HepG2 (cell line): ENCODE measurements around the gene NUP107. TPM values are rescaled to one million over a fixed set of nuclear protein-coding genes. Genes with fewer than 3 reads are reported as not detected.

Experiments used
- BATF2 ChIP-seq: sonication (generic); formaldehyde crosslinking; IDR thresholded peaks from 2 replicates; pipeline ENCODE4 v1.8.0; 2022; ENCODE audit warnings: mild to moderate bottlenecking, missing genetic modification reagents, moderate library complexity
- EHMT2 ChIP-seq: fragments of 200-600 bp; sonication (generic); IDR thresholded peaks from 2 replicates; pipeline ENCODE4 v1.7.0; 2017; ENCODE audit warnings: antibody characterized with exemption, low read depth, low read length, borderline replicate concordance
- ELF4 ChIP-seq: sonication (generic); formaldehyde crosslinking; IDR thresholded peaks from 2 replicates; pipeline ENCODE4 v1.5.0; 2020; ENCODE audit warnings: missing genetic modification reagents, mild to moderate bottlenecking, moderate library complexity, borderline replicate concordance
- MED8 ChIP-seq: sonication (generic); formaldehyde crosslinking; IDR thresholded peaks from 2 replicates; pipeline ENCODE4 v1.8.1; 2023; ENCODE audit warnings: mild to moderate bottlenecking, missing genetic modification reagents; ENCODE audit not compliant: insufficient replicate concordance
- PAXIP1 ChIP-seq: sonication (generic); formaldehyde crosslinking; conservative IDR thresholded peaks from 2 replicates; pipeline ENCODE4 v1.4.0; 2020; ENCODE audit warnings: mild to moderate bottlenecking, missing genetic modification reagents, moderate library complexity
- PPARG ChIP-seq: conservative IDR thresholded peaks from 2 replicates; pipeline ENCODE4 v1.6.1; 2016; ENCODE audit warnings: missing biosample characterization, missing genetic modification reagents
- RCOR2 ChIP-seq: IDR thresholded peaks from 2 replicates; pipeline ENCODE4 v1.6.1; 2016; ENCODE audit warnings: missing biosample characterization, missing genetic modification reagents
- SOX6 ChIP-seq, 2 experiments: fragments of 450-650 bp in 1 of 2; sonication (generic) in 1 of 2; formaldehyde crosslinking in 1 of 2; IDR thresholded peaks; 2 replicates each; pipeline versions ENCODE4 v1.4.0 to v1.6.1; 2017 to 2020; ENCODE audit warnings: antibody characterized with exemption in 1 of 2, mild to moderate bottlenecking in 1 of 2, missing genetic modification reagents in 1 of 2
- TSC22D2 ChIP-seq: sonication (generic); formaldehyde crosslinking; IDR thresholded peaks from 2 replicates; pipeline ENCODE4 v1.5.1; 2020; ENCODE audit warnings: missing genetic modification reagents, mild to moderate bottlenecking, borderline replicate concordance
- YY1 ChIP-seq: IDR thresholded peaks from 2 replicates; pipeline ENCODE4 v1.6.1; 2011; ENCODE audit warnings: low read length, low read depth, moderate library complexity, mild to moderate bottlenecking; ENCODE audit not compliant: insufficient read depth, insufficient replicate concordance
- ZBTB7A ChIP-seq: sonication (generic); formaldehyde crosslinking; IDR thresholded peaks from 2 replicates; pipeline ENCODE4 v1.8.0; 2022; ENCODE audit warnings: mild to moderate bottlenecking, missing genetic modification reagents
- ZMAT5 ChIP-seq: sonication (generic); formaldehyde crosslinking; IDR thresholded peaks from 2 replicates; pipeline ENCODE4 v1.5.0; 2020; ENCODE audit warnings: mild to moderate bottlenecking, low read depth, missing genetic modification reagents, borderline replicate concordance
- ZNF232 ChIP-seq: sonication (generic); formaldehyde crosslinking; IDR thresholded peaks from 2 replicates; pipeline ENCODE4 v1.4.0; 2020; ENCODE audit warnings: missing genetic modification reagents, borderline replicate concordance
- ZNF260 ChIP-seq: sonication (generic); formaldehyde crosslinking; IDR thresholded peaks from 2 replicates; pipeline ENCODE4 v1.4.0; 2020; ENCODE audit warnings: missing genetic modification reagents, low read depth, mild to moderate bottlenecking, borderline replicate concordance
- polyA plus RNA-seq, 8 experiments: library from polyadenylated mRNA; depleted of rRNA in 3 of 8; stranded (reverse) in 7 of 8; unstranded in 1 of 8; fragments of >200 nt; fragmentation: Illumina TruSeq in 4 of 8; extraction: Trizol in 4 of 8; gene quantifications; 2 replicates each; pipeline versions ENCODE4 v1.2.1 to v1.2.3, GENCODE V29; 2011 to 2016; ENCODE audit warnings: low read depth in 4 of 8, missing spikeins in 1 of 8, mixed read lengths in 1 of 8; ENCODE audit not compliant: insufficient read depth in 1 of 8
- total RNA-seq, 5 experiments: library from RNA; depleted of rRNA; stranded (reverse); fragments of >200 nt; fragmentation: Illumina TruSeq; extraction: Trizol; gene quantifications; 2 replicates each; pipeline ENCODE4 v1.2.3, GENCODE V29; 2016; ENCODE audit warnings: low read depth in 1 of 5
- TF ChIP-seq, protein P1 (sequence below): sonication (generic); formaldehyde crosslinking; IDR thresholded peaks from 2 replicates; pipeline ENCODE4 v1.5.0; 2020; ENCODE audit warnings: mild to moderate bottlenecking, missing genetic modification reagents

NUP107 gene
- total and polyA plus RNA-seq, 2 of the 13 experiments (the other 11 are each of a cell fraction or from before 2014, with no cell fraction given) = 54.7 to 100 TPM

GRCh38 chr12:68789144-68789878 lies 102.5 kb downstream of the NUP107 start (continued):
- TF ChIP-seq RCOR2 (CRISPR knock-in tag) (peak; percentile 71), MED8 (CRISPR knock-in tag) (peak; percentile 53), PAXIP1 (CRISPR knock-in tag) (peak; percentile 94), ZBTB7A (no peak), EHMT2 (no peak), ZNF260 (CRISPR knock-in tag) (no peak), ZMAT5 (CRISPR knock-in tag) (no peak), BATF2 (CRISPR knock-in tag) (no peak), YY1 (no peak), TSC22D2 (CRISPR knock-in tag) (no peak), SOX6 (IDR thresholded peaks at IDR 0.05) (no peak), SOX6 (CRISPR knock-in tag; IDR thresholded peaks at IDR 0.05) (peak; percentile 82), ZNF232 (CRISPR knock-in tag) (0 out of 2 replicates have a peak, but pooled peaks have one; percentile 23), PPARG (CRISPR knock-in tag) (peak; percentile 30; the same call in 1 of the 2 replicates), ELF4 (no peak)
- TF ChIP-seq, protein P1, sequence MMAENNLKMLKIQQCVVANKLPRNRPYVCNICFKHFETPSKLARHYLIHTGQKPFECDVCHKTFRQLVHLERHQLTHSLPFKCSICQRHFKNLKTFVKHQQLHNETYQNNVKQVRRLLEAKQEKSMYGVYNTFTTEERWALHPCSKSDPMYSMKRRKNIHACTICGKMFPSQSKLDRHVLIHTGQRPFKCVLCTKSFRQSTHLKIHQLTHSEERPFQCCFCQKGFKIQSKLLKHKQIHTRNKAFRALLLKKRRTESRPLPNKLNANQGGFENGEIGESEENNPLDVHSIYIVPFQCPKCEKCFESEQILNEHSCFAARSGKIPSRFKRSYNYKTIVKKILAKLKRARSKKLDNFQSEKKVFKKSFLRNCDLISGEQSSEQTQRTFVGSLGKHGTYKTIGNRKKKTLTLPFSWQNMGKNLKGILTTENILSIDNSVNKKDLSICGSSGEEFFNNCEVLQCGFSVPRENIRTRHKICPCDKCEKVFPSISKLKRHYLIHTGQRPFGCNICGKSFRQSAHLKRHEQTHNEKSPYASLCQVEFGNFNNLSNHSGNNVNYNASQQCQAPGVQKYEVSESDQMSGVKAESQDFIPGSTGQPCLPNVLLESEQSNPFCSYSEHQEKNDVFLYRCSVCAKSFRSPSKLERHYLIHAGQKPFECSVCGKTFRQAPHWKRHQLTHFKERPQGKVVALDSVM = peak; percentile 70
